Measurements from ENCODE around the gene HBG2. TPM values are rescaled to one million over a fixed set of nuclear protein-coding genes. Genes with fewer than 3 reads are reported as not detected.
A peak's percentile ranks its signal among the peaks of the same experiment; 100 is the strongest.

HBG2 gene
- total and polyA plus RNA-seq, 9 of the 15 experiments (the other 6 are each of a cell fraction or from before 2014, with no cell fraction given) = 1,626 to 58,619 (median 10,515) TPM

GRCh38 chr11:5235364-5236095, 19.1 kb downstream of the HBG2 start (continued):
- TF ChIP-seq TRIM25 (IDR thresholded peaks at IDR 0.05; ENCODE audit: borderline replicate concordance) = 0 out of 2 replicates have a peak, but pooled peaks have one; percentile 91
- no peak for TF ChIP-seq HMGN3 (IDR thresholded peaks at IDR 0.05; ENCODE audit: borderline replicate concordance, extremely low read depth, insufficient read length, low read depth, low read length)
- TF ChIP-seq MEF2D (tag; conservative IDR thresholded peaks at IDR 0.05; ENCODE audit: low read depth) = peak; percentile 71; the same call in 1 of the 2 replicates
- peak; percentile 83 for TF ChIP-seq ZNF316 (IDR thresholded peaks at IDR 0.05)
- TF ChIP-seq MAFK (IDR thresholded peaks at IDR 0.05; ENCODE audit: low read length) = peak; percentile 60; the same call in 1 of the 2 replicates
- TF ChIP-seq, protein P1, sequence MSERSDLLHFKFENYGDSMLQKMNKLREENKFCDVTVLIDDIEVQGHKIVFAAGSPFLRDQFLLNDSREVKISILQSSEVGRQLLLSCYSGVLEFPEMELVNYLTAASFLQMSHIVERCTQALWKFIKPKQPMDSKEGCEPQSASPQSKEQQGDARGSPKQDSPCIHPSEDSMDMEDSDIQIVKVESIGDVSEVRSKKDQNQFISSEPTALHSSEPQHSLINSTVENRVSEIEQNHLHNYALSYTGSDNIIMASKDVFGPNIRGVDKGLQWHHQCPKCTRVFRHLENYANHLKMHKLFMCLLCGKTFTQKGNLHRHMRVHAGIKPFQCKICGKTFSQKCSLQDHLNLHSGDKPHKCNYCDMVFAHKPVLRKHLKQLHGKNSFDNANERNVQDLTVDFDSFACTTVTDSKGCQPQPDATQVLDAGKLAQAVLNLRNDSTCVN (CRISPR knock-in tag; IDR thresholded peaks at IDR 0.05) = peak; percentile 91
- peak; percentile 66; the same call in 1 of the 2 replicates for TF ChIP-seq EHMT2 (IDR thresholded peaks at IDR 0.05)
- 0 out of 2 replicates have a peak, but pooled peaks have one; percentile 61 for TF ChIP-seq PHB2 (IDR thresholded peaks at IDR 0.05; ENCODE audit: low read depth)
- TF ChIP-seq MIER1 (IDR thresholded peaks at IDR 0.05; ENCODE audit: low read depth) = peak; percentile 67; the same call in 1 of the 2 replicates
- peak; percentile 49 for TF ChIP-seq MTA2 (IDR thresholded peaks at IDR 0.05; ENCODE audit: low read depth)
- TF ChIP-seq SMARCA4 (IDR thresholded peaks at IDR 0.05) = peak; percentile 78
- TF ChIP-seq MTA1 (IDR thresholded peaks at IDR 0.05; ENCODE audit: borderline replicate concordance) = peak; percentile 87; the same call in 1 of the 2 replicates
- 0 out of 4 replicates have a peak, but pooled peaks of 1 of the 2 experiments have one; percentile 48 for TF ChIP-seq MCM7 (IDR thresholded peaks at IDR 0.05)
- TF ChIP-seq ZNF512 (tag; IDR thresholded peaks at IDR 0.05) = peak; percentile 100
- no peak for TF ChIP-seq CXXC5 (CRISPR knock-in tag; IDR thresholded peaks at IDR 0.05)
- 0 out of 2 replicates have a peak, but pooled peaks have one; percentile 18 for TF ChIP-seq BCOR (IDR thresholded peaks at IDR 0.05)
- TF ChIP-seq RBM22 (IDR thresholded peaks at IDR 0.05; ENCODE audit: low read depth, low read length, poor library complexity, severe bottlenecking) = no peak
- 0 out of 2 replicates have a peak, but pooled peaks have one; percentile 60 for TF ChIP-seq NFRKB (IDR thresholded peaks at IDR 0.05; ENCODE audit: low read depth)
- TF ChIP-seq ASH1L (IDR thresholded peaks at IDR 0.05; ENCODE audit: borderline replicate concordance, low read depth, partially characterized antibody) = peak; percentile 36
- peak; percentile 27; the same call in 1 of the 2 replicates for TF ChIP-seq NCOR1 (IDR thresholded peaks at IDR 0.05)
- no peak for TF ChIP-seq SMARCB1 (IDR thresholded peaks at IDR 0.05; ENCODE audit: insufficient read length, low read depth)
- TF ChIP-seq, protein P2, sequence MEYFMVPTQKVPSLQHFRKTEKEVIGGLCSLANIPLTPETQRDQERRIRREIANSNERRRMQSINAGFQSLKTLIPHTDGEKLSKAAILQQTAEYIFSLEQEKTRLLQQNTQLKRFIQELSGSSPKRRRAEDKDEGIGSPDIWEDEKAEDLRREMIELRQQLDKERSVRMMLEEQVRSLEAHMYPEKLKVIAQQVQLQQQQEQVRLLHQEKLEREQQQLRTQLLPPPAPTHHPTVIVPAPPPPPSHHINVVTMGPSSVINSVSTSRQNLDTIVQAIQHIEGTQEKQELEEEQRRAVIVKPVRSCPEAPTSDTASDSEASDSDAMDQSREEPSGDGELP (CRISPR knock-in tag; IDR thresholded peaks at IDR 0.05; ENCODE audit: borderline replicate concordance) = no peak
- TF ChIP-seq CC2D1A (IDR thresholded peaks at IDR 0.05) = 0 out of 2 replicates have a peak, but pooled peaks have one; percentile 24
- TF ChIP-seq ZNF263 (CRISPR knock-in tag; IDR thresholded peaks at IDR 0.05; ENCODE audit: borderline replicate concordance) = no peak
